Vagina (tissue), 2 donors: ENCODE results near the gene ZNF407. TPM values are rescaled to one million over a fixed set of nuclear protein-coding genes. Genes with fewer than 3 reads are reported as not detected.

Experiments
- DNase-seq, 2 donors: peaks; one replicate each; pipeline ENCODE4 v3.0.0-alpha.2; 2017; ENCODE audit errors: extremely low spot score in 2 of 2
- H3K27ac ChIP-seq: fragments of 200-600 bp; sonication (generic); one replicate; pipeline ENCODE4 v1.5.1; 2019
- H3K27me3 ChIP-seq: fragments of 200-600 bp; sonication (generic); one replicate; pipeline ENCODE4 v1.5.1; 2019
- H3K36me3 ChIP-seq, 2 donors: fragments of 200-600 bp; sonication (generic); one replicate each; pipeline ENCODE4 v1.5.1; 2017 to 2019
- H3K4me1 ChIP-seq: fragments of 200-600 bp; sonication (generic); one replicate; pipeline ENCODE4 v1.5.1; 2019
- H3K4me3 ChIP-seq, 2 donors: fragments of 200-600 bp; sonication (generic); 1 replicate in 1 of 2; 2 replicates in 1 of 2; pipeline ENCODE4 v1.5.1; 2016 to 2019
- H3K9me3 ChIP-seq: fragments of 200-600 bp; sonication (generic); one replicate; pipeline ENCODE4 v1.5.1; 2019
- POLR2A ChIP-seq, 2 donors: fragments of 450-650 bp; IDR thresholded peaks; one replicate each; pipeline ENCODE4 v1.6.1; 2017; ENCODE audit warnings: antibody characterized with exemption in 2 of 2, mild to moderate bottlenecking in 2 of 2, moderate library complexity in 2 of 2
- POLR2AphosphoS5 ChIP-seq, 2 donors: sonication (generic); formaldehyde crosslinking; IDR thresholded peaks; one replicate each; pipeline ENCODE4 v1.9.0; 2017; ENCODE audit warnings: antibody characterized with exemption in 2 of 2, mild to moderate bottlenecking in 2 of 2, low read depth in 1 of 2; ENCODE audit not compliant: insufficient read depth in 1 of 2
- intact Hi-C: fragments of 100-400 bp; cut with DNase I; formaldehyde crosslinking; loops from one replicate; pipeline ENCODE4 v1.15.1; 2023
- total RNA-seq: library from RNA; depleted of rRNA; stranded (reverse); fragments of >200 nt; gene quantifications from one replicate; pipeline ENCODE4 v1.2.3, GENCODE V29; 2016
- TF ChIP-seq, protein P1 (sequence below), 3 experiments: fragments of 450-650 bp in 2 of 3; fragments of 200-600 bp in 1 of 3; sonication (generic) in 1 of 3; IDR thresholded peaks; one replicate each; pipeline ENCODE4 v1.5.1; 2017 to 2019; ENCODE audit warnings: antibody characterized with exemption in 3 of 3, mild to moderate bottlenecking in 2 of 3, moderate library complexity in 2 of 3

The ZNF407 gene
- total RNA-seq, 1 donor from 2014 or later, result 15.5 TPM

GRCh38 chr18:75043478-75043877, 445.8 kb downstream of the ZNF407 start:
- no peaks in the 10 kb centered on the region for H3K27me3 ChIP-seq
- no peaks in the 10 kb centered on the region for H3K36me3 ChIP-seq
- H3K27ac ChIP-seq, result no peak overlapping the region
- TF ChIP-seq, protein P1, sequence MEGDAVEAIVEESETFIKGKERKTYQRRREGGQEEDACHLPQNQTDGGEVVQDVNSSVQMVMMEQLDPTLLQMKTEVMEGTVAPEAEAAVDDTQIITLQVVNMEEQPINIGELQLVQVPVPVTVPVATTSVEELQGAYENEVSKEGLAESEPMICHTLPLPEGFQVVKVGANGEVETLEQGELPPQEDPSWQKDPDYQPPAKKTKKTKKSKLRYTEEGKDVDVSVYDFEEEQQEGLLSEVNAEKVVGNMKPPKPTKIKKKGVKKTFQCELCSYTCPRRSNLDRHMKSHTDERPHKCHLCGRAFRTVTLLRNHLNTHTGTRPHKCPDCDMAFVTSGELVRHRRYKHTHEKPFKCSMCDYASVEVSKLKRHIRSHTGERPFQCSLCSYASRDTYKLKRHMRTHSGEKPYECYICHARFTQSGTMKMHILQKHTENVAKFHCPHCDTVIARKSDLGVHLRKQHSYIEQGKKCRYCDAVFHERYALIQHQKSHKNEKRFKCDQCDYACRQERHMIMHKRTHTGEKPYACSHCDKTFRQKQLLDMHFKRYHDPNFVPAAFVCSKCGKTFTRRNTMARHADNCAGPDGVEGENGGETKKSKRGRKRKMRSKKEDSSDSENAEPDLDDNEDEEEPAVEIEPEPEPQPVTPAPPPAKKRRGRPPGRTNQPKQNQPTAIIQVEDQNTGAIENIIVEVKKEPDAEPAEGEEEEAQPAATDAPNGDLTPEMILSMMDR (IDR thresholded peaks at IDR 0.05), result no peak
- TF ChIP-seq POLR2AphosphoS5 (IDR thresholded peaks at IDR 0.05; ENCODE audit: insufficient read depth in 1 of 2, low read depth in 1 of 2) (no peak), POLR2A (IDR thresholded peaks at IDR 0.05) (no peak)
- intact Hi-C loops, result no loop called here
- no peak for DNase-seq
- no peak overlapping the region for H3K4me3 ChIP-seq
- no peaks in the 10 kb centered on the region for H3K9me3 ChIP-seq
- no peaks in the 10 kb centered on the region for H3K4me1 ChIP-seq

DNA sequence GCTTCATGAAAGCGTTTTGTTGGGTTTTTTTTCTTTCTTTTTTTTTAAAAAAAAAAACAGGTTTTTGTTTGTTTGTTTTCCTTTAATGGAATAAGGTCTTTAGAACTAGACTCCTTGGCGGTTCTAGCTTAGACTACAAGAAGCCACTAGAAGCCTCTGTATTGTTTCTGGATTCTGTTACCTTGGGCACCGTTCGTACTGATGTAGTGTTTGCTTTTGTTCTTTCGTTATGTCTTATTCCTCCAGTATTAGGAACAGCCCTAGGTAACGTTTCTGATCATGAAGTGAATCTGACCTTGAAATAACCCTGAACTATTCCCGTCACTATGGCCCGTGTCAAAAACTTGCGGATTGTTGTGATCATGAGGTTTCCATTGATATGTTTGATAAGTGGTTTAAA, 446.6 kb downstream of the ZNF407 start:
- H3K27ac ChIP-seq, result no peak overlapping the region
- no peaks in the 10 kb centered on the region for H3K9me3 ChIP-seq
- TF ChIP-seq POLR2A (IDR thresholded peaks at IDR 0.05) (no peak), POLR2AphosphoS5 (IDR thresholded peaks at IDR 0.05; ENCODE audit: insufficient read depth in 1 of 2, low read depth in 1 of 2) (no peak)
- TF ChIP-seq, protein P1 (IDR thresholded peaks at IDR 0.05), result no peak
- DNase-seq, result no peak
- no peaks in the 10 kb centered on the region for H3K36me3 ChIP-seq
- H3K27me3 ChIP-seq, result no peaks in the 10 kb centered on the region
- H3K4me1 ChIP-seq, result no peaks in the 10 kb centered on the region
- intact Hi-C loops, result no loop called here
- H3K4me3 ChIP-seq, result no peak overlapping the region

DNA sequence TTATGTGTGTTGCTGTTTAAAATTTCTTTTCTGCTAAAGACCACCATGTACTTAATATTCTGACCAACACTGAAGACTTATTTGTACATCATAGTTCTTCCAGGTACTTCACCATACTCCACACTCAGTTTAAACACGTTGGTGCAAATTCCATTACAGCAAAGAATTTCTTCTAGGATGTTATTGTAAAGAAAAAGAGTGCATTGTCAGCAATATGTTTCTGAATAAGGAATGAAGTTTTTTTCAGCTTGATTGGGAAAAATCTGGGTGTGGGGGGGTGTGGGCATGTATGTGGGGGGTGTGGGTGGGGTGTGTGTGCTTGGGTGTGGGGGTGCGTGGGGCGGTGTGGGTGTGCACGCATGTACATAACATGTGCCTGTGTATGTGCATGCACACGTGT, 447.1 kb downstream of the ZNF407 start:
- no peak overlapping the region for H3K4me3 ChIP-seq
- no peak overlapping the region for H3K27ac ChIP-seq
- DNase-seq, result no peak
- no peaks in the 10 kb centered on the region for H3K4me1 ChIP-seq
- H3K27me3 ChIP-seq, result no peaks in the 10 kb centered on the region
- H3K9me3 ChIP-seq, result no peaks in the 10 kb centered on the region
- no peak for TF ChIP-seq POLR2A (IDR thresholded peaks at IDR 0.05)
- intact Hi-C loops, result no loop called here
- no peaks in the 10 kb centered on the region for H3K36me3 ChIP-seq

DNA sequence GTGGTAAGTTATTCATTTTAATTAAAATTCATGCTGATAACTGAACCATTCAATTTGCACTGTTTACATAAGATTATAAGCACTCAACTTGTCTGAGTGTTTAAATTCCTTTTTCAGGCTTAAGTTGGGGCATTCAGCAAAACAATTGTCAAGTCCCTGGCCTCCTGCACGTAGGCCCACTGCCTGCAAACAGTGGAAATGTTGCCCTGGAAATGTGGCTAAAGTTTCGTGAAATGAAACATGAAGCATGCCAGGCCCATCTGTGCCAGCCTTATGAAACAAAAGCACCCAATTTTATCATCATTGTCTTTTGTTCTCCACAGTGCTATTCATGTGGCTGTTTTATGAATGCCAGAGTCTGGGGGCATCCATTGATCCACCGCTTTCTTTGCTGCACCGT, 447.6 kb downstream of the ZNF407 start:
- Histone ChIP-seq H3K4me1 (no peaks in the 10 kb centered on the region), H3K36me3 (no peaks in the 10 kb centered on the region), H3K9me3 (no peaks in the 10 kb centered on the region), H3K27me3 (no peaks in the 10 kb centered on the region), H3K4me3 (no peak overlapping the region), H3K27ac (no peak overlapping the region)
- TF ChIP-seq POLR2AphosphoS5 (IDR thresholded peaks at IDR 0.05; ENCODE audit: insufficient read depth in 1 of 2, low read depth in 1 of 2), result no peak
- no peak for TF ChIP-seq POLR2A (IDR thresholded peaks at IDR 0.05)
- TF ChIP-seq, protein P1 (IDR thresholded peaks at IDR 0.05), result no peak
- intact Hi-C loops, result no loop called here
- no peak for DNase-seq

- H3K36me3 ChIP-seq, result no peaks in the 10 kb centered on the region
- no peak for TF ChIP-seq POLR2A (IDR thresholded peaks at IDR 0.05)
- TF ChIP-seq, protein P1 (IDR thresholded peaks at IDR 0.05), result no peak
- no peak for TF ChIP-seq POLR2AphosphoS5 (IDR thresholded peaks at IDR 0.05; ENCODE audit: insufficient read depth in 1 of 2, low read depth in 1 of 2)
- no peaks in the 10 kb centered on the region for H3K27me3 ChIP-seq
- H3K4me1 ChIP-seq, result no peaks in the 10 kb centered on the region
- no peak overlapping the region for H3K27ac ChIP-seq
- no peak for DNase-seq
- intact Hi-C loops, result no loop called here
- no peak overlapping the region for H3K4me3 ChIP-seq
- H3K9me3 ChIP-seq, result no peaks in the 10 kb centered on the region
These were observed 449.7 kb downstream of the ZNF407 start for GRCh38 chr18:75047240-75047961.
